GM06990 (cell line): ENCODE results near the gene PCBP3.

Experiments
- DNase-seq: peaks from one replicate; pipeline ENCODE4 v3.0.0-alpha.2; 2011; ENCODE audit not compliant: insufficient read length; ENCODE audit errors: extremely low read depth
- H3K27me3 ChIP-seq: replicated peaks from 2 replicates; pipeline ENCODE4 v1.6.0; 2011; ENCODE audit warnings: low read length; ENCODE audit not compliant: control insufficient read depth, insufficient read depth
- H3K36me3 ChIP-seq: 2 replicates; pipeline ENCODE4 v1.5.1; 2011; ENCODE audit warnings: low read length; ENCODE audit not compliant: control insufficient read depth, insufficient read depth
- H3K4me3 ChIP-seq: replicated peaks from 2 replicates; pipeline ENCODE4 v1.5.1; 2011; ENCODE audit warnings: low read depth, mild to moderate bottlenecking, control low read depth, low read length
- CTCF ChIP-seq: IDR thresholded peaks from 2 replicates; pipeline ENCODE4 v1.5.1; 2011; ENCODE audit warnings: low read length, control low read depth, mild to moderate bottlenecking, inconsistent platforms; ENCODE audit not compliant: insufficient read depth, poor library complexity, severe bottlenecking

Gene PCBP3

GRCh38 chr21:45919593-45919992 lies 276.1 kb downstream of the PCBP3 start:
- H3K27me3 ChIP-seq, result no peaks in the 10 kb centered on the region
- TF ChIP-seq CTCF, result no peak
- no peaks in the 10 kb centered on the region for H3K36me3 ChIP-seq
- DNase-seq, result no peak
- no peak overlapping the region for H3K4me3 ChIP-seq

GRCh38 chr21:45920824-45921600 lies 277.5 kb downstream of the PCBP3 start:
- TF ChIP-seq CTCF, result no peak
- no peak for DNase-seq
- no peaks in the 10 kb centered on the region for H3K27me3 ChIP-seq

GRCh38 chr21:45921917-45922316 lies 278.4 kb downstream of the PCBP3 start:
- H3K27me3 ChIP-seq, result no peaks in the 10 kb centered on the region
- no peak overlapping the region for H3K4me3 ChIP-seq
- DNase-seq, result no peak
- TF ChIP-seq CTCF, result no peak
- no peaks in the 10 kb centered on the region for H3K36me3 ChIP-seq

More at GRCh38 chr21:45920824-45921600, 277.5 kb downstream of the PCBP3 start:
- Histone ChIP-seq H3K4me3 (no peak overlapping the region), H3K36me3 (no peaks in the 10 kb centered on the region)

GRCh38 chr21:45922648-45923047 lies 279.1 kb downstream of the PCBP3 start:
- DNase-seq, result no peak
- Histone ChIP-seq H3K36me3 (no peaks in the 10 kb centered on the region), H3K27me3 (no peaks in the 10 kb centered on the region), H3K4me3 (no peak overlapping the region)
- no peak for TF ChIP-seq CTCF

GRCh38 chr21:45923146-45923545 lies 279.6 kb downstream of the PCBP3 start:
- no peak for DNase-seq
- Histone ChIP-seq H3K27me3 (no peaks in the 10 kb centered on the region), H3K4me3 (no peak overlapping the region), H3K36me3 (no peaks in the 10 kb centered on the region)
- peak; percentile 40 for TF ChIP-seq CTCF
